Iris pigment epithelial cell (primary cell): Measurements from ENCODE around the gene ZNF175.

Experiments
- DNase-seq: peaks from one replicate; pipeline ENCODE4 v3.0.0-alpha.2; 2011; ENCODE audit warnings: low read depth

The ZNF175 gene

DNA sequence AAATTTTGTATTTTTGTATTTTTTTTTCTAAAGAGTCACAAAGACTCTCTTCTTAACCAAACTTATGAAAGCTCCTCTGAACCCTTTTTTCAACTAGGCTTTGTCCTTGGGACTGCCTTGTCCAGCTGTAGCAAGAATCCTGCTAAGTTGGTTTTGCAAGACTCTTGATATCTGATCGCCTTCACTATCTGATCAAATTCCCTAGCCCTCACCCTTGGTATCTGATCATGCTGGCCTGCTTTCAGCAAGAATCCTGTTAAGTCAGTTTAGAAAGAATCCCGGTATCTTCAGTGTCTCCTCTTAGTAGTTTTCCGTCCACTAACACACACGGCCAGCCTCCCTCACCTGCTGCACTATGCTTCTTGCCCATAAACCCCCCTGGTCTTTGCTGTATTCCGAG, 61.0 kb downstream of the ZNF175 start:
- no peak for DNase-seq

DNA sequence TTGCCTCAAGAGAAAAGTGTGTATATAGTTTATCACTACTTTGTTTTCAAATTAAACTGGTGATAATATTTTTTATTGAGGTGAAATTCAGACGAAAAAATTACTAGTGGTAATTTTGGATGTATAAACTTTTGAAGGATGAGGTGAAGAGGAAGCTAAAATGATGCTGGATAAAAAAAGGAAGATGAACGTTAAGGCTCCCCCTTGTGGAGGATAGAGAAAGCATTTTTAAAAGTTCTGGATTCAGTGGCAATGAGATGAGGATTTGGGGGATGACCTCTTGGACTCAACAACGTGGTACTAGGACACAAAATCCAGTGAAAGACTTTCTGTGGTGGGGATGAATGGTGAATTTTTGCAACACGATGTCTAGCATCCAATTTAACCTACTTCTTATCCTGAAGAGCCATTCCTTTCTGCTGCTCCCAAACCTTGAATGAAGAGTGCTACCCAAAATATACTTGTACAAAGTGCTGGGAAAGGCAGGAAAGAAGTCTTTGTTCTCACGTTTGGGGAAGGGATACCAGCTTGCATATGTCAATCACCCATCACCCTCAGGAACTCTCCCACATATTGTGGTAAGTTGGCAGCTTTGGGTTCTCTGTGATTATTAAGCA, 66.4 kb downstream of the ZNF175 start:
- DNase-seq: no peak

DNA sequence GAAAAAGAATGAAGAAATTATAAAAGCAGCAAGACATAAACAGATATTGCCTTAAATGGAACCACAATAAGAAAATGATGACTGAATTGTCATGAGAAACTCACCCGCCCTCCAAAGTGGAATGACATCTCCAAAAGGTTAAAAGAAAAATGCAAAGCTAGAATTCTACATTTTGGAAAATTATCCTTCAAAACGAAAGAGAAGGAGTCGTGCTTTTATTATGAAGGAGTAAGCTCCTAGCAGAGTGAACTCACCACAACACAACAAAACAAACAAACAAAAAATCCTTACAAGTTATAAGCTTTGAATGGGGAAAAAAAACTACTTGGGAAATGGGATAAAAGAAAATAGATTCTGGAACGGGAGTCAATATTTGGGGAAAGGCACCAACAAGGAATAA, 68.8 kb downstream of the ZNF175 start:
- no peak for DNase-seq

DNA sequence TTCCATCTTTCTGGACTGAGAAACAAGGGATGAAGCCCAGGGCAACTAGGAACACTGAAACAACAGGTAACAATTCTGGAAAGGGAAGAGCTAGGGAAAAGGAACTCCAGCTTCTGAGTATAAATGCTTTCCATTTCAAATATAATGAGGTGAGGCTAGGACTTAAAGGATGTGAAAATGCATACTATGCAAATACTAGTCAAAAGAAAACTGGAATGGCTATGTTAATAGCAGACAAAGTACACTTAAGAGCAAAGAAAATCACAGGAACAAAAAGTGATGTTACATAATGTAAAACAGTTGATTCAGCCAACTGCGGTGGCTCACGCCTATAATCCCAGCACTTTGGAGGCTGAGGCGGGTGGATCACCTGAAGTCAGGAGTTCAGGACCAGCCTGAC, 69.3 kb downstream of the ZNF175 start:
- no peak for DNase-seq

DNA sequence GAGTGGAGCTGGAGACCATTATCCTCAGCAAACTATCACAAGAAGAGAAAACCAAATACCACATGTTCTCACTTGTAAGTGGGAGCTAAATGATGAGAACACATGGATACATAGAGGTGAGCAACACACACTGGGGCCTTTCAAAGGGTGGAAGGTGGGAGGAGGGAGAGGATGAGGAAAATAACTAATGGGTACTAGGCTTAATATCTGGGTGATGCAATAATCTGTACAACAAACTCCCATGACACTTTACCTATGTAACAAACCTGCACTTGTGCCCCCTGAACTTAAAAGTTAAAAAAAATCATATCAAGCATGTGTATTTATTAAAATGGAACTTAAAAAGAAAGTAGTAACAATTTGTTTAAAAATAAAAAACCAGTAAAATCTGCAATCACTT, 70.6 kb downstream of the ZNF175 start:
- DNase-seq: no peak
